Suprapubic skin (tissue), 4 donors: ENCODE results near the gene ABLIM2.

ENCODE experiments used
- POLR2A ChIP-seq, 2 donors: fragments of 450-650 bp; IDR thresholded peaks; one replicate each; pipeline ENCODE4 v1.6.1; 2017; ENCODE audit warnings: antibody characterized with exemption in 2 of 2, mild to moderate bottlenecking in 2 of 2, moderate library complexity in 2 of 2
- POLR2AphosphoS5 ChIP-seq, 3 donors: sonication (generic); formaldehyde crosslinking; IDR thresholded peaks; one replicate each; pipeline ENCODE4 v1.6.1; 2017; ENCODE audit warnings: antibody characterized with exemption in 3 of 3
- TF ChIP-seq, protein P1 (sequence below), 2 donors: fragments of 200-600 bp in 1 of 2; fragments of 450-650 bp in 1 of 2; sonication (generic) in 1 of 2; IDR thresholded peaks; one replicate each; pipeline ENCODE4 v1.5.1; 2016 to 2019; ENCODE audit warnings: antibody characterized with exemption in 2 of 2, mild to moderate bottlenecking in 1 of 2, moderate library complexity in 1 of 2

DNA sequence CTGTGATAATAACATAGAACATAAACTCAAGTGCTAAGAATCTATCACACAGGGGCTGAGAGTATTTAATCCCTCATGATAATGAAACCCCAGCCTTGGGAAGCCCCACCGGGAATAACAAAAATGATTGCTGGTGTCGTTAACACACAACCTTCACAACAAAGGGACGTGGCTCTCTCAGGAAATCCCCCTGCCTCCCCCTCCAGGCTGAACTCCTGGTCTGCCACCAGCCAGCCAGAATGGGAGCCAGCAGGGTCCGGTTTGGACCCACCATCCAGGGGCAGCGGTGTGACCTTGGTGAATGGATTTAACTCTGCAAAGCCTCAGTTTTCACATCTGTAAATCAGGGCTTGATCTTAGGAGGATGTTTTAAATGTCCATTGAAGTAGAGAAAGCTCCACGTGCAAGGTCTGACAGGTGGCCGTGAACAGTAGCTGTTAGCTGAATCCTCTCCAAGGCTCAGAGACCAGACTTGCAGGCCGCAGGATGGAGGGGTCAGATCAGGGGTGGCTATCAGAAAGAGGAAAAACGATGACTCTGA is 46.5 kb downstream of the ABLIM2 start:
- TF ChIP-seq, protein P1, sequence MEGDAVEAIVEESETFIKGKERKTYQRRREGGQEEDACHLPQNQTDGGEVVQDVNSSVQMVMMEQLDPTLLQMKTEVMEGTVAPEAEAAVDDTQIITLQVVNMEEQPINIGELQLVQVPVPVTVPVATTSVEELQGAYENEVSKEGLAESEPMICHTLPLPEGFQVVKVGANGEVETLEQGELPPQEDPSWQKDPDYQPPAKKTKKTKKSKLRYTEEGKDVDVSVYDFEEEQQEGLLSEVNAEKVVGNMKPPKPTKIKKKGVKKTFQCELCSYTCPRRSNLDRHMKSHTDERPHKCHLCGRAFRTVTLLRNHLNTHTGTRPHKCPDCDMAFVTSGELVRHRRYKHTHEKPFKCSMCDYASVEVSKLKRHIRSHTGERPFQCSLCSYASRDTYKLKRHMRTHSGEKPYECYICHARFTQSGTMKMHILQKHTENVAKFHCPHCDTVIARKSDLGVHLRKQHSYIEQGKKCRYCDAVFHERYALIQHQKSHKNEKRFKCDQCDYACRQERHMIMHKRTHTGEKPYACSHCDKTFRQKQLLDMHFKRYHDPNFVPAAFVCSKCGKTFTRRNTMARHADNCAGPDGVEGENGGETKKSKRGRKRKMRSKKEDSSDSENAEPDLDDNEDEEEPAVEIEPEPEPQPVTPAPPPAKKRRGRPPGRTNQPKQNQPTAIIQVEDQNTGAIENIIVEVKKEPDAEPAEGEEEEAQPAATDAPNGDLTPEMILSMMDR (IDR thresholded peaks at IDR 0.05), result no peak
- TF ChIP-seq POLR2A (IDR thresholded peaks at IDR 0.05), result no peak
- TF ChIP-seq POLR2AphosphoS5 (IDR thresholded peaks at IDR 0.05), result no peak
